ENCODE measurements around the gene DNM2.
A peak's percentile ranks its signal among the peaks of the same experiment; 100 is the strongest.

The DNM2 gene

GRCh38 chr19:10776900-10777650 is 59.2 kb downstream of the DNM2 start:
- DNase-seq (ENCODE audit: low read depth) = no peak

- DNase-seq (ENCODE audit: low read depth) = no peak
Measured at GRCh38 chr19:10780368-10780767, 62.5 kb downstream of the DNM2 start.

- DNase-seq (ENCODE audit: low read depth) = no peak
Measured at GRCh38 chr19:10782795-10783194, 64.9 kb downstream of the DNM2 start.

GRCh38 chr19:10784257-10784656 is 66.4 kb downstream of the DNM2 start:
- no peak for DNase-seq (ENCODE audit: low read depth)

- DNase-seq (ENCODE audit: low read depth) = no peak
Measured at GRCh38 chr19:10788146-10788545, 70.3 kb downstream of the DNM2 start.

- no peak for DNase-seq (ENCODE audit: low read depth)
Measured at GRCh38 chr19:10789866-10790265, 72.0 kb downstream of the DNM2 start.

- DNase-seq (ENCODE audit: low read depth) = no peak
Measured at GRCh38 chr19:10796653-10797052, 78.8 kb downstream of the DNM2 start.

GRCh38 chr19:10797078-10797477 is 79.2 kb downstream of the DNM2 start:
- DNase-seq (ENCODE audit: low read depth) = peak; percentile 41

GRCh38 chr19:10797541-10798256 is 79.8 kb downstream of the DNM2 start:
- DNase-seq (ENCODE audit: low read depth) = peak; percentile 72

- no peak for DNase-seq (ENCODE audit: low read depth)
Measured at GRCh38 chr19:10800488-10800887, 82.6 kb downstream of the DNM2 start.

- no peak for DNase-seq (ENCODE audit: low read depth)
Measured at GRCh38 chr19:10802479-10802878, 84.6 kb downstream of the DNM2 start.

- no peak for DNase-seq (ENCODE audit: low read depth)
Measured at GRCh38 chr19:10803252-10803651, 85.4 kb downstream of the DNM2 start.

GRCh38 chr19:10805065-10805757 is 87.3 kb downstream of the DNM2 start:
- no peak for DNase-seq (ENCODE audit: low read depth)

- no peak for DNase-seq (ENCODE audit: low read depth)
Measured at GRCh38 chr19:10805758-10806247, 87.9 kb downstream of the DNM2 start.

- no peak for DNase-seq (ENCODE audit: low read depth)
Measured at GRCh38 chr19:10808937-10809649, 91.2 kb downstream of the DNM2 start.

GRCh38 chr19:10809651-10810285 is 91.9 kb downstream of the DNM2 start:
- no peak for DNase-seq (ENCODE audit: low read depth)

GRCh38 chr19:10811391-10812111 is 93.7 kb downstream of the DNM2 start:
- no peak for DNase-seq (ENCODE audit: low read depth)

GRCh38 chr19:10812196-10812595 is 94.3 kb downstream of the DNM2 start:
- DNase-seq (ENCODE audit: low read depth) = no peak

GRCh38 chr19:10812902-10813404 is 95.1 kb downstream of the DNM2 start:
- DNase-seq (ENCODE audit: low read depth) = no peak

- no peak for DNase-seq (ENCODE audit: low read depth)
Measured at GRCh38 chr19:10815007-10815536, 97.2 kb downstream of the DNM2 start.

Data from stimulated activated CD8-positive, alpha-beta memory T cell treated with anti-CD3 and anti-CD28 coated beads, Interleukin-12 subunit alpha, Interleukin-12 subunit beta, amount 100 ng/mL, for 1 hour (primary cell).